ENCODE results near the gene ARHGAP8. TPM values are rescaled to one million over a fixed set of nuclear protein-coding genes. Genes with fewer than 3 reads are reported as not detected.

The ARHGAP8 gene
- total RNA-seq, 2 experiments from 2014 or later, result 5.7 to 6.3 TPM

- Mint-ChIP-seq H3K4me3 (no peak overlapping the region), H3K27ac (no peak overlapping the region), H3K36me3 (ENCODE audit: low read depth) (no peaks in the 10 kb centered on the region), H3K4me1 (ENCODE audit: low read depth) (no peaks in the 10 kb centered on the region), H3K9me3 (peaks cover 8% of the 10 kb centered on the region), H3K27me3 (peaks cover 42% of the 10 kb centered on the region)
- CTCF ChIA-PET, result no interaction called here
- H3K9me3 ChIP-seq (ENCODE audit: control insufficient read depth in 1 of 2, insufficient read depth in 1 of 2, low read length in 2 of 2), result peaks cover under 1 to 15% of the 10 kb centered on the region in 2 experiments
- H3K27ac ChIP-seq (ENCODE audit: low read depth in 1 of 2, low read length in 2 of 2), result no peak overlapping the region
- TF ChIP-seq, protein P1, sequence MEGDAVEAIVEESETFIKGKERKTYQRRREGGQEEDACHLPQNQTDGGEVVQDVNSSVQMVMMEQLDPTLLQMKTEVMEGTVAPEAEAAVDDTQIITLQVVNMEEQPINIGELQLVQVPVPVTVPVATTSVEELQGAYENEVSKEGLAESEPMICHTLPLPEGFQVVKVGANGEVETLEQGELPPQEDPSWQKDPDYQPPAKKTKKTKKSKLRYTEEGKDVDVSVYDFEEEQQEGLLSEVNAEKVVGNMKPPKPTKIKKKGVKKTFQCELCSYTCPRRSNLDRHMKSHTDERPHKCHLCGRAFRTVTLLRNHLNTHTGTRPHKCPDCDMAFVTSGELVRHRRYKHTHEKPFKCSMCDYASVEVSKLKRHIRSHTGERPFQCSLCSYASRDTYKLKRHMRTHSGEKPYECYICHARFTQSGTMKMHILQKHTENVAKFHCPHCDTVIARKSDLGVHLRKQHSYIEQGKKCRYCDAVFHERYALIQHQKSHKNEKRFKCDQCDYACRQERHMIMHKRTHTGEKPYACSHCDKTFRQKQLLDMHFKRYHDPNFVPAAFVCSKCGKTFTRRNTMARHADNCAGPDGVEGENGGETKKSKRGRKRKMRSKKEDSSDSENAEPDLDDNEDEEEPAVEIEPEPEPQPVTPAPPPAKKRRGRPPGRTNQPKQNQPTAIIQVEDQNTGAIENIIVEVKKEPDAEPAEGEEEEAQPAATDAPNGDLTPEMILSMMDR (IDR thresholded peaks at IDR 0.05), result no peak
- POLR2A ChIA-PET, result no interaction called here
- H3K36me3 ChIP-seq (ENCODE audit: insufficient read depth, low read length), result no peaks in the 10 kb centered on the region
- no peak overlapping the region for H3K4me3 ChIP-seq (ENCODE audit: low read length)
- DNase-seq, result peak in 1 of 14 experiments; percentile 27
- intact Hi-C loops (cut with DNase I, micrococcal nuclease), result no loop called here
- no peaks in the 10 kb centered on the region for H3K4me1 ChIP-seq (ENCODE audit: insufficient read depth, low read length)
- H3K27me3 ChIP-seq (ENCODE audit: control insufficient read depth in 1 of 2, insufficient read depth in 2 of 2, low read length in 2 of 2), result peaks cover 0 to 7% of the 10 kb centered on the region in 2 experiments
- ATAC-seq (ENCODE audit: poor library complexity), result no peak
Measured at GRCh38 chr22:44906999-44907644, 154.7 kb downstream of the ARHGAP8 start.

DNA sequence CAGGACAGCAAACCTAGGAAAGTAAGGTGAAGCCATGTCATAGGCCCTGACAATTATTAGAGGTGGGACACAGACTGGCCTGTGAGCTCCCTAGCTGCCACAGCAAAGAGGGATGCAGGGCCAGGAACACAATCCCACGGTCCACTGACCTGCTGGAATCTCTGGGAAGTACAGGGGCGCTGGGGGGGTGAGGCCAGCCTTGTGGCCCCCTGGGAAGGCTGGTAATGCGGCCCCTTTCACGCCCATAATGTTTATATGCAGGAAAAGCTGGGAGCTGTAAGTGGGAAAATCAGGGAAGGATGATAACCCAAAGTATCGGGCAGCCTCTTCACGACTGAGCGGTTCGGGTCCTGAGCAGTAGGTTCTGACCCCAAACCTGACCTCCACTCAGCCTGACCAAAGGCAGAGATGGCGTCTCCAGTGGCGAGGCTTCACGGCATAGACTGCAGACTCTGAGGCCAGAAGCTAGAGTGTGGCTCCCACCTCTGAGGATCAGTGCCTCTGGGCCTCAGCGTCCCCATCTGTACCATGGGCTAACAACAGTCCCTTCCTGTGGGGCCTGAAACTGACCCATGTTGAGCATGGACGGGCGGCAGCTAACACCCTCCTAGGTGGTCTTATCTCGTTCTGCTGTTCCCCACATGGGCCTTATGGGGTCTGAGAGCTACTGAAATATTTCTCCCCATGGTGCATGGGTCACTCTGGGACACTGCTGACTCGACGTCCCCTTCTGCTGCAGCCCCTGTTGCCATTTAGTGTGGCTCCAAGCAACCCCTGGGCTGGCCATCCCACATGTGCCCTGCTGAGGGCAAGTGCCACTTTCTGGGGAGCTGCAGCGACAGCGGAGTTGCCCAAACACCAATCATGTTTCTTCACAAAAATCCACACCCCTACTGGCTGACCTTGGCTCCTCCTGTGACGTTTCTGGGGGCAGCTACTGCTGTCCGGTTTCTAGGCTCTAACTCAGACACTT, 155.7 kb downstream of the ARHGAP8 start:
- no peak overlapping the region for H3K4me3 ChIP-seq (ENCODE audit: low read length)
- H3K9me3 ChIP-seq (ENCODE audit: control insufficient read depth in 1 of 2, insufficient read depth in 1 of 2, low read length in 2 of 2), result peaks cover 0 to 19% of the 10 kb centered on the region in 2 experiments
- no peak overlapping the region for H3K27ac ChIP-seq (ENCODE audit: low read depth in 1 of 2, low read length in 2 of 2)
- no peak overlapping the region for H3K27ac Mint-ChIP-seq
- DNase-seq (no peak), ATAC-seq (ENCODE audit: poor library complexity) (no peak)
- CTCF ChIA-PET, result no interaction called here
- TF ChIP-seq, protein P1 (IDR thresholded peaks at IDR 0.05), result no peak
- no peaks in the 10 kb centered on the region for H3K4me1 ChIP-seq (ENCODE audit: insufficient read depth, low read length)
- POLR2A ChIA-PET, result no interaction called here
- H3K36me3 Mint-ChIP-seq (ENCODE audit: low read depth), result no peaks in the 10 kb centered on the region
- peaks cover 0 to 7% of the 10 kb centered on the region in 2 experiments for H3K27me3 ChIP-seq (ENCODE audit: control insufficient read depth in 1 of 2, insufficient read depth in 2 of 2, low read length in 2 of 2)
- no peaks in the 10 kb centered on the region for H3K4me1 Mint-ChIP-seq (ENCODE audit: low read depth)
- H3K27me3 Mint-ChIP-seq, result peaks cover 38% of the 10 kb centered on the region
- H3K4me3 Mint-ChIP-seq, result no peak overlapping the region
- H3K9me3 Mint-ChIP-seq, result peaks cover 6% of the 10 kb centered on the region
- intact Hi-C loops (cut with DNase I, micrococcal nuclease), result no loop called here
- no peaks in the 10 kb centered on the region for H3K36me3 ChIP-seq (ENCODE audit: insufficient read depth, low read length)

DNA sequence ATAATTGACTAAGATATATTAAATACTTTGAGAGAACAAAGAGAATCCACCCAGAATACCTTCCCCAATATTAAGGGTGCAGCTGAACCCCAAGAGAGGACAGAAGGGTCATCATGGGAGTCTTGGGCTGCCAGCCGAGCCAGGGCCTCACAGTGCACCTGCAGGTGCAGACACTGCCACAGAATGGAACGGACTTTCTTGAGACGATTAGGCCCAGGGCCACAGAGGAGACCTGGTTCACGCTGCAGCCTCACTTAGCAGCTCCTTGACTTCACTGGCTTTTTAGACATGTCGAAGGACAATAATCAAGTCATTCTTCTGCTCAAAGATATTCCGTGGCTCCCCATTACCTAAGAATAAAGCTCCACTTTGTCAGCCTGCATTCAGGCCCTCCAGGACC, 156.9 kb downstream of the ARHGAP8 start:
- Histone ChIP-seq H3K27me3 (ENCODE audit: control insufficient read depth in 1 of 2, insufficient read depth in 2 of 2, low read length in 2 of 2) (peaks cover 0 to 7% of the 10 kb centered on the region in 2 experiments), H3K36me3 (ENCODE audit: insufficient read depth, low read length) (no peaks in the 10 kb centered on the region), H3K9me3 (ENCODE audit: control insufficient read depth in 1 of 2, insufficient read depth in 1 of 2, low read length in 2 of 2) (peaks cover 0 to 25% of the 10 kb centered on the region in 2 experiments), H3K4me1 (ENCODE audit: insufficient read depth, low read length) (no peaks in the 10 kb centered on the region), H3K27ac (ENCODE audit: low read depth in 1 of 2, low read length in 2 of 2) (no peak overlapping the region), H3K4me3 (ENCODE audit: low read length) (no peak overlapping the region)
- DNase-seq (no peak), ATAC-seq (ENCODE audit: poor library complexity) (no peak)
- TF ChIP-seq, protein P1 (IDR thresholded peaks at IDR 0.05), result no peak
- POLR2A ChIA-PET, result no interaction called here
- Mint-ChIP-seq H3K27me3 (peaks cover 28% of the 10 kb centered on the region), H3K9me3 (peaks cover 6% of the 10 kb centered on the region), H3K27ac (no peak overlapping the region), H3K36me3 (ENCODE audit: low read depth) (no peaks in the 10 kb centered on the region), H3K4me1 (ENCODE audit: low read depth) (no peaks in the 10 kb centered on the region), H3K4me3 (no peak overlapping the region)
- CTCF ChIA-PET, result no interaction called here
- intact Hi-C loops (cut with DNase I, micrococcal nuclease), result no loop called here

Other genes with a start within 250 kb of the ARHGAP8 start
- gene PRR5, start 50.4 kb upstream of the ARHGAP8 start, total RNA-seq, result 10 to 100 TPM; 29.0 to 31.6 TPM